ENCODE results near the gene SCFD2. TPM values are rescaled to one million over a fixed set of nuclear protein-coding genes. Genes with fewer than 3 reads are reported as not detected.

The SCFD2 gene
- total RNA-seq, 1 donor from 2014 or later, result 11.9 TPM

- FAIRE-seq (no peak), DNase-seq (ENCODE audit: low read depth) (no peak)
- Mint-ChIP-seq H3K27ac (ENCODE audit: unreplicated experiment) (no peak overlapping the region), H3K4me1 (ENCODE audit: low read depth, unreplicated experiment) (no peaks in the 10 kb centered on the region), H3K9me3 (ENCODE audit: unreplicated experiment) (peaks cover 3% of the 10 kb centered on the region), H3K4me3 (ENCODE audit: unreplicated experiment) (no peak overlapping the region), H3K27me3 (ENCODE audit: low read depth, unreplicated experiment) (no peaks in the 10 kb centered on the region), H3K36me3 (ENCODE audit: low read depth, unreplicated experiment) (peaks cover 3% of the 10 kb centered on the region)
- Histone ChIP-seq H4K20me1 (ENCODE audit: insufficient read depth, low read length) (no peaks in the 10 kb centered on the region), H3K27ac (ENCODE audit: low read depth, low read length) (no peak overlapping the region), H3K4me1 (ENCODE audit: insufficient read depth, low read length) (no peaks in the 10 kb centered on the region), H3K36me3 (ENCODE audit: insufficient read depth, low read length) (no peaks in the 10 kb centered on the region), H3K27me3 (ENCODE audit: insufficient read depth, low read length) (no peaks in the 10 kb centered on the region), H3K79me2 (ENCODE audit: insufficient read depth, low read length) (no peaks in the 10 kb centered on the region), H3K9ac (ENCODE audit: low read length) (no peak overlapping the region), H3K9me3 (ENCODE audit: insufficient read depth, low read depth, low read length) (no peaks in the 10 kb centered on the region), H3K4me3 (ENCODE audit: insufficient read depth, low read depth, low read length) (no peak overlapping the region), H3K4me2 (ENCODE audit: low read length) (no peak overlapping the region), H2AFZ (ENCODE audit: low read depth, low read length) (no peak overlapping the region)
- TF ChIP-seq EZH2 (IDR thresholded peaks at IDR 0.05; ENCODE audit: insufficient read depth, low read length) (no peak), CTCF (IDR thresholded peaks at IDR 0.05; ENCODE audit: insufficient read depth, low read depth, low read length) (no peak)
Observed at GRCh38 chr4:52943677-52944076, 422.2 kb downstream of the SCFD2 start.

GRCh38 chr4:52942936-52943335 lies 422.9 kb downstream of the SCFD2 start:
- TF ChIP-seq CTCF (IDR thresholded peaks at IDR 0.05; ENCODE audit: insufficient read depth, low read depth, low read length), result no peak
- no peak for TF ChIP-seq EZH2 (IDR thresholded peaks at IDR 0.05; ENCODE audit: insufficient read depth, low read length)
- H3K4me1 ChIP-seq (ENCODE audit: insufficient read depth, low read length), result no peaks in the 10 kb centered on the region
- FAIRE-seq (no peak), DNase-seq (ENCODE audit: low read depth) (no peak)
- no peaks in the 10 kb centered on the region for H3K36me3 ChIP-seq (ENCODE audit: insufficient read depth, low read length)
- no peaks in the 10 kb centered on the region for H4K20me1 ChIP-seq (ENCODE audit: insufficient read depth, low read length)
- no peak overlapping the region for H3K4me3 ChIP-seq (ENCODE audit: insufficient read depth, low read depth, low read length)
- H3K27ac Mint-ChIP-seq (ENCODE audit: unreplicated experiment), result no peak overlapping the region
- H3K9ac ChIP-seq (ENCODE audit: low read length), result no peak overlapping the region
- H3K27me3 ChIP-seq (ENCODE audit: insufficient read depth, low read length), result no peaks in the 10 kb centered on the region
- H3K4me2 ChIP-seq (ENCODE audit: low read length), result no peak overlapping the region
- no peak overlapping the region for H3K27ac ChIP-seq (ENCODE audit: low read depth, low read length)
- H2AFZ ChIP-seq (ENCODE audit: low read depth, low read length), result no peak overlapping the region
- H3K9me3 ChIP-seq (ENCODE audit: insufficient read depth, low read depth, low read length), result no peaks in the 10 kb centered on the region
- peaks cover 3% of the 10 kb centered on the region for H3K36me3 Mint-ChIP-seq (ENCODE audit: low read depth, unreplicated experiment)
- no peaks in the 10 kb centered on the region for H3K27me3 Mint-ChIP-seq (ENCODE audit: low read depth, unreplicated experiment)
- no peaks in the 10 kb centered on the region for H3K79me2 ChIP-seq (ENCODE audit: insufficient read depth, low read length)
- H3K4me1 Mint-ChIP-seq (ENCODE audit: low read depth, unreplicated experiment), result no peaks in the 10 kb centered on the region
- peaks cover 3% of the 10 kb centered on the region for H3K9me3 Mint-ChIP-seq (ENCODE audit: unreplicated experiment)
- H3K4me3 Mint-ChIP-seq (ENCODE audit: unreplicated experiment), result no peak overlapping the region

GRCh38 chr4:52941450-52941849 lies 424.4 kb downstream of the SCFD2 start:
- H3K27me3 ChIP-seq (ENCODE audit: insufficient read depth, low read length), result no peaks in the 10 kb centered on the region
- no peaks in the 10 kb centered on the region for H3K27me3 Mint-ChIP-seq (ENCODE audit: low read depth, unreplicated experiment)
- H3K9me3 Mint-ChIP-seq (ENCODE audit: unreplicated experiment), result peaks cover 6% of the 10 kb centered on the region
- no peaks in the 10 kb centered on the region for H3K79me2 ChIP-seq (ENCODE audit: insufficient read depth, low read length)
- H3K27ac ChIP-seq (ENCODE audit: low read depth, low read length), result no peak overlapping the region
- no peak overlapping the region for H2AFZ ChIP-seq (ENCODE audit: low read depth, low read length)
- H3K36me3 Mint-ChIP-seq (ENCODE audit: low read depth, unreplicated experiment), result peaks cover 5% of the 10 kb centered on the region
- H3K4me1 Mint-ChIP-seq (ENCODE audit: low read depth, unreplicated experiment), result no peaks in the 10 kb centered on the region
- H3K27ac Mint-ChIP-seq (ENCODE audit: unreplicated experiment), result no peak overlapping the region
- H3K9me3 ChIP-seq (ENCODE audit: insufficient read depth, low read depth, low read length), result no peaks in the 10 kb centered on the region
- no peak overlapping the region for H3K4me2 ChIP-seq (ENCODE audit: low read length)
- DNase-seq (ENCODE audit: low read depth), result no peak
- no peak for FAIRE-seq
- no peak overlapping the region for H3K9ac ChIP-seq (ENCODE audit: low read length)
- H3K36me3 ChIP-seq (ENCODE audit: insufficient read depth, low read length), result no peaks in the 10 kb centered on the region
- TF ChIP-seq CTCF (IDR thresholded peaks at IDR 0.05; ENCODE audit: insufficient read depth, low read depth, low read length), result no peak
- no peak for TF ChIP-seq EZH2 (IDR thresholded peaks at IDR 0.05; ENCODE audit: insufficient read depth, low read length)
- no peaks in the 10 kb centered on the region for H4K20me1 ChIP-seq (ENCODE audit: insufficient read depth, low read length)
- no peaks in the 10 kb centered on the region for H3K4me1 ChIP-seq (ENCODE audit: insufficient read depth, low read length)
- no peak overlapping the region for H3K4me3 Mint-ChIP-seq (ENCODE audit: unreplicated experiment)
- H3K4me3 ChIP-seq (ENCODE audit: insufficient read depth, low read depth, low read length), result no peak overlapping the region

Data from astrocyte (in vitro differentiated cells and primary cell).